Measurements from ENCODE around the gene TBPL2.
A peak's percentile ranks its signal among the peaks of the same experiment; 100 is the strongest.
"Not testable (repeated sequence)": the region's sequence is repeated elsewhere in the genome, so short reads cannot be mapped to it uniquely, and the experiment has no call there.

The TBPL2 gene

GRCh38 chr14:55441286-55441685, 870 bp upstream of the TBPL2 start:
- DNase-seq (ENCODE audit: low spot score): no peak

- peak; percentile 57 for DNase-seq (ENCODE audit: low spot score)
These were observed 2.2 kb downstream of the TBPL2 start for GRCh38 chr14:55438066-55438683.

DNA sequence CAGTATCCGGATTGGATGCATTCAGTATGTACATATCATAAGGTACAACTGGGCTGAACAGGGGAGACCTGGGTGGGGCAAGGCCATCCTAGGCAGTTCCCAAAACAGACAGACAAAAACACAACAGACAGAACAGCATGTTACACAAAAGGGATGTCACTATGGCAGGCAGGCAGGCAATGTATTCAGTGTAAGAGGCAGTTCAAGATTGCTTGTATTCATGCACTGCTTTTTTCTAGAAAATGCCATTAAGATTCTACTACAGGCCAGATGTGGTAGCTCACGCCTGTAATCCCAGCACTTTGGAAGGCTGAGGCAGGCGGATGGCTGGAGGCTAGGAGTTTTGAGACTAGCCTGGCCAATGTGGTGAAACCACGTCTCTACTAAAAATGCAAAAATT, 3.5 kb downstream of the TBPL2 start:
- DNase-seq (ENCODE audit: low spot score): no peak

DNA sequence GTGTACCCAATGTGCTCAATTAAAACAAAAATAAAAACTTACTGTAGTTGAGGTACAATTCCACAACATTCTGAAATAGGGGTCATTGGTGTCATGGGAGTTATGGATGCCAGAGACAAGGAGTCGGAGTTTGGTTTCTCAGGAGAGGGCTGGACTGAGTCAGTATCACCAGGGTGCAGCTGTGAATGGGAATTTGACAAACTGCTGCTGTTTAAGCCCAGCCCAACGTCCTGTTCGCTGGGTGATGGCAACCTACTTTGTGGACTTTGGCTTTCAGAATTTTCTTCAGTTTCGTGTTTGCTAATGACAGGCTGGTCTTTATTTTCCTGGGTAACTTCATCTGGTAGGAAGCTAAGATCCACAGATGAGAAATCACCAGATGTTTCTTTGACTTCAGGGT, 3.9 kb downstream of the TBPL2 start:
- no peak for DNase-seq (ENCODE audit: low spot score)

DNA sequence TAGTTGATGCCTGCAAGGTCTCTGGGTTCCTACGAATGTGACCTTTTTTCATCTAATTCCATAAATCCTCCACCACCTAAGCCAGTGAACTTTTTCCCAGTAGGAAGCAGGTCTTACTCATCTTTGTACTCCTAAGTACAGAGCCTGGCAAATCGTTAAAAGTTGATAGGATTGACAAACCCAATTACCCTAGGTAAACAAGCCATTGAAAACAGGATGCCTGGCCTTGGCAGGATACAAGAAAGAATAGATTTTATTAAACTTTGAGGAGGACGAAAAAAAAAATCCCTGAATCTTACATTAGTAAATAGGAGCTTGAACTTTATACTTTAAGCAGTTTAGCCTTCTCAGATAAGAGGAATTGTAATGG, 5.6 kb downstream of the TBPL2 start:
- no peak for DNase-seq (ENCODE audit: low spot score)

DNA sequence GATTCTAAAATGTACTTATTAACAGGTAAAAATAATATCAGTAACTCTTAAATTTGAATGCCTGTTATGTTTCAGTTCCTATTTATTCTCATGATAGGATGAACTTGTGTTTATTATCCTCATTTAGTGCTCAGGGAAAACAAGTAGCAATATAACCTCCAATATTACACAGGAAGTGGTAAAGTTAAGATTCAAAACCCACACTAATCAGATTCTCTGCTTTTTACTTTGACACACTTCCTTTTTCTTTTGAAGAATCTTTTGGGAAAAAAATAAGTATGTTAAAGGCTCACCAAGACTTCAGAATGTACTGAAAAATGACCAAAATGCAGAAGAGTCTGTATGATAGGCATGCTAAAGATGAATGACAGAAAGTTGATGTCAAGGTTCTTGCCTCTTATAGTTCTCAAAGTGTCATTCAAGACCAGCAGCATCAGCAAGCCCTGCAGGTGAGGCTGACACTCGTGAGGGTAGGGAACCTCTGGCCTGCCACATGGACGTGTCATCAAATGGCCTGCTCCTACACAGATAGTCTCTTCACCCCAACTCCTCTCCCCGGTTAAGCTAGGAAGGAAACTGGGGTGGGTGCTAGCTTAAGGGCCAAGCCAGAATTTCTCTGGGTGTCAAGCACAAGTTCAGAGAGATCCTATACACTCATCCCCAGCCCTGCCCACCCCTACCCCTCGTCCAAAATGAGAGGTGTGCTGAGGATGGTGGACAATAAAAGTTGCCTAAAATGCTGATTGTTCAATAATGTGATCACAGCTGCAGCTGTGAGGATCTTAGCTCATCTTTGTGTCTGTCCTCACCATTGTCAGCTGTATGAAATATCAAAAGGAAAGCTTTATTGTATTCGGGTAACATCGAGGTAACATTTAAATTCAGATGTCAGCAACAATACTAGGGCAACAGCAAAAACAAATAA, 6.3 kb downstream of the TBPL2 start:
- DNase-seq (ENCODE audit: low spot score): no peak

GRCh38 chr14:55432628-55433027, 7.8 kb downstream of the TBPL2 start:
- DNase-seq (ENCODE audit: low spot score): no peak

- peak; percentile 79 for DNase-seq (ENCODE audit: low spot score)
These were observed 10.3 kb downstream of the TBPL2 start for GRCh38 chr14:55430024-55430690.

DNA sequence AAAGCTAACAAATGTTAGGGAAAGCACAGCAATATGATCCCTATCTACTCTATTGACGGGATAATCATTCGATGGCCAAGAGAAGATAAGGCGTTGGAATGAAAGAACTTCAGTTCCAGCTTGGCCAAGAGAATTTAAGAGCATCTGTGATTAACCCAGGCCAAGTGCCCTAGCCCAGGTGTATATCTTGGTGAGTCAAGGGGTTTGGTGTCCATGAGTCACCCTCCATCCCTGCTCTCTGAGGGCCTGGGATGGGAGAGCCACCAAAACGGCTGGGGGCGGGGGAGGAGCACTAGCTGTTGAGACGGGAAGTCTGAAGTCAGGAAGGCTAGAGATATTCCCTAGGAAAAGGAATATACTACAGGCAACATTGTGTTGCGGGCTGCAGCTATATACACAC, 13.0 kb downstream of the TBPL2 start:
- no peak for DNase-seq (ENCODE audit: low spot score)

DNA sequence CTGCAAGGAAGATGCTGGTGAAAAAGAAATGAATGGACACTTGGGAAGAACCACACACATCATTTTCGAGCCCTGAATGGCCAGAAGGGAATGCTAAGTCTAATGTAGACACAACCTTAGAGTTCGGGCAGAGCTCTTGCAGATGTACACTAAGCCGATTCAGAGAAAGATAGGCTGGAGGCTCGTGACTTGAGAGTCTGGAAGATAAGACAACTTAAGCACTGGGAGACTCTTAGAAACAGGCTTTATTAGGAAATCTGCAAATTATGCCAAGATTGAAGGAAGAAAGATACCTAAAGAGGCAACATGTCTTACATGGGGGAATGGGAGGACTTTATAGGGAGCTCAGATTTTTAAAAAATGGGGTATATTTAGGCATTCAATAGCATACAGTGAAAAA, 13.5 kb downstream of the TBPL2 start:
- no peak for DNase-seq (ENCODE audit: low spot score)

- DNase-seq (ENCODE audit: low spot score): no peak
These were observed 15.3 kb downstream of the TBPL2 start for GRCh38 chr14:55425091-55425490.

DNA sequence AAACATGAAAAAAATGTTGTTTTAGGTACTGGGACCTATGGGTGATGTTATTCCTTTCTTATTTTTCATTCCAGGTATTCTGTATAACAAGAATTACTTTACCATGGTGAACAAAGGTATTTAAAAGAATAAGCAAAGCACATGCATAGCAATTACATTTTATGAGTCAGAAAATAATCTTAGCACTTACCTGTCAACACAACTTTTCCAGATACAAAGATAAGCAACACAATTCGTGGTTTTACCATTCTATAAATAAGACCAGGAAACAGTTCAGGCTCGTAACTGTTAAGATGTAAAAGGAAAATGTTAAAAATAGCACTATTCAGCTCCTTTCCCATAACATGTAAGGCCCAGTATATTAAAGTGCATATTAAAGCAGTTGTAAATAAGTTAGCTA, 16.4 kb downstream of the TBPL2 start:
- DNase-seq (ENCODE audit: low spot score): no peak

GRCh38 chr14:55422338-55422737, 18.1 kb downstream of the TBPL2 start:
- not testable (repeated sequence) for DNase-seq (ENCODE audit: low spot score)

DNA sequence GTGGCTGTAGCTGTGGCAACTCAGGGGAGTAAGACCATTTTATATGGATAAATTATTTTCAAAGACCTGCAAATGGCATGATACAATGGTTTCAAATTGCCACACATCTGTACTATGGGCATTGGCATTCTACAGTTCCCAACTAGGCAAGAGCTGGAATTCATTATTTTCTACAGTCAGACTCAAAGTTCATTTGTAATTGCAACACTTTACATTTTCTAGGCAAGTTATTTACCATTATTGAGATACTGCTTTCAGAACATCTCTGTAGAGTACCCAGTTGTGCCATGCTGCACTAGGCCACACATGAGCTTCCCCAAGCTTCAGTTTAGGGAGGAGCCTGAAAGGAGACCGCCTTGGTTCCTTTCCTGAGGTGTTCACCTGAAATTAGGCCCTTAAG, 20.8 kb downstream of the TBPL2 start:
- DNase-seq (ENCODE audit: low spot score): no peak

- no peak for DNase-seq (ENCODE audit: low spot score)
These were observed 22.0 kb downstream of the TBPL2 start for GRCh38 chr14:55418411-55418810.

- DNase-seq (ENCODE audit: low spot score): no peak
These were observed 22.5 kb downstream of the TBPL2 start for GRCh38 chr14:55417955-55418354.

GRCh38 chr14:55416866-55417265, 23.6 kb downstream of the TBPL2 start:
- DNase-seq (ENCODE audit: low spot score): no peak

DNA sequence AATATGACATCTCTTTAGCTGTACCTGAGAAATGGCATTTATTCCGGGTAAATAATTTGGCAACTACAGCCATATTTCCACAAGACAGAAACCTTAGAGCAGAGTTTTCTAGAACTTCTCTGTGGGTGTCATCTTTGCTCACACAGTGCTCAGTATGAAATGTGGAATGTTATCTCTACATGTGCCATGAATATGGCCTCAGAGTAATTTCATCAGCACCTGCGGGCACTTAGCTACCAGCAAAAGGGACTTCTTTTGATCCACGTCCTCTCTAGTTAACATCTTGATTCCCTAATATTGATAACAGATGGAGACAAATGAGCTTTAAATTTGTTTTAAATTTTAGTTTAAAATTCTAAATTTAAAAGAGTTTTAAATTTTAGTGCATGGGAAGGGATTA, 25.9 kb downstream of the TBPL2 start:
- no peak for DNase-seq (ENCODE audit: low spot score)

GRCh38 chr14:55412676-55413075, 27.7 kb downstream of the TBPL2 start:
- DNase-seq (ENCODE audit: low spot score): no peak

- peak; percentile 97 for DNase-seq (ENCODE audit: low spot score)
These were observed 28.7 kb downstream of the TBPL2 start, which contains the start of gene ATG14 for GRCh38 chr14:55411426-55412389. TSS of gene ATG14 (minus strand) at chr14:55411830. CDS start at chr14:55411822, 8 bp downstream.

GRCh38 chr14:55410876-55411275, 29.5 kb downstream of the TBPL2 start:
- peak; percentile 16 for DNase-seq (ENCODE audit: low spot score)
